Measurements from ENCODE around the gene EPHA8. TPM values are rescaled to one million over a fixed set of nuclear protein-coding genes. Genes with fewer than 3 reads are reported as not detected.

Gene EPHA8
- total and polyA plus RNA-seq, 4 donors: not detected

- no peaks in the 10 kb centered on the region for H3K4me1 ChIP-seq (ENCODE audit: control insufficient read depth in 4 of 4, insufficient read depth in 4 of 4, low read length in 3 of 4)
- TF ChIP-seq REST (IDR thresholded peaks at IDR 0.05) (no peak), ATF3 (IDR thresholded peaks at IDR 0.05) (no peak), GABPA (IDR thresholded peaks at IDR 0.05 in 1 of 2, conservative IDR thresholded peaks at IDR 0.05 in 1 of 2) (no peak), CTCF (IDR thresholded peaks at IDR 0.05; ENCODE audit: low read depth, low read length, missing input control) (no peak), EGR1 (IDR thresholded peaks at IDR 0.05; ENCODE audit: low read depth in 2 of 2) (no peak), ZBTB33 (IDR thresholded peaks at IDR 0.05) (no peak), FOXA2 (IDR thresholded peaks at IDR 0.05) (no peak), HNF4G (IDR thresholded peaks at IDR 0.05) (no peak), HNF4A (conservative IDR thresholded peaks at IDR 0.05) (no peak), RAD21 (IDR thresholded peaks at IDR 0.05) (no peak)
- WGBS: 84% methylated on average over 13 of the region's 13 CpGs
- H3K27me3 ChIP-seq (ENCODE audit: control insufficient read depth in 4 of 4, insufficient read depth in 4 of 4, low read length in 3 of 4): no peaks in the 10 kb centered on the region
- no peak overlapping the region for H3K27ac ChIP-seq (ENCODE audit: low read depth in 1 of 2, low read length in 2 of 2)
- H3K9ac ChIP-seq (ENCODE audit: low read depth in 1 of 2, low read length in 2 of 2): no peak overlapping the region
- no peaks in the 10 kb centered on the region for H3K9me3 ChIP-seq (ENCODE audit: control insufficient read depth in 4 of 4, low read length in 3 of 4)
- DNase-seq (ENCODE audit: low spot score): no peak
- peaks cover 0 to 3% (median 0%) of the 10 kb centered on the region in 4 donors for H3K36me3 ChIP-seq (ENCODE audit: control insufficient read depth in 4 of 4, insufficient read depth in 3 of 4, low read depth in 1 of 4, low read length in 3 of 4)
- no peak overlapping the region for H3K4me3 ChIP-seq (ENCODE audit: low read depth in 1 of 3, low read length in 3 of 3)
Measured at GRCh38 chr1:22537441-22538139, 25.7 kb upstream of the EPHA8 start.

GRCh38 chr1:22539510-22540118, 23.7 kb upstream of the EPHA8 start:
- H3K9me3 ChIP-seq (ENCODE audit: control insufficient read depth in 4 of 4, low read length in 3 of 4): no peaks in the 10 kb centered on the region
- H3K27ac ChIP-seq (ENCODE audit: low read depth in 1 of 2, low read length in 2 of 2): no peak overlapping the region
- 85% methylated on average over 16 of the region's 16 CpGs for WGBS
- no peak overlapping the region for H3K9ac ChIP-seq (ENCODE audit: low read depth in 1 of 2, low read length in 2 of 2)
- TF ChIP-seq YY1 (IDR thresholded peaks at IDR 0.05): no peak
- no peak for TF ChIP-seq JUND (IDR thresholded peaks at IDR 0.05)
- TF ChIP-seq RXRA (IDR thresholded peaks at IDR 0.05): no peak
- no peaks in the 10 kb centered on the region for H3K4me1 ChIP-seq (ENCODE audit: control insufficient read depth in 4 of 4, insufficient read depth in 4 of 4, low read length in 3 of 4)
- H3K27me3 ChIP-seq (ENCODE audit: control insufficient read depth in 4 of 4, insufficient read depth in 4 of 4, low read length in 3 of 4): no peaks in the 10 kb centered on the region
- no peak overlapping the region for H3K4me3 ChIP-seq (ENCODE audit: low read depth in 1 of 3, low read length in 3 of 3)
- no peaks in the 10 kb centered on the region for H3K36me3 ChIP-seq (ENCODE audit: control insufficient read depth in 4 of 4, insufficient read depth in 3 of 4, low read depth in 1 of 4, low read length in 3 of 4)
- DNase-seq (ENCODE audit: low spot score): no peak

All from liver (tissue), 9 donors.